GM19397 (cell line): ENCODE data around the gene BMS1.
A peak's percentile ranks its signal among the peaks of the same experiment; 100 is the strongest.
"Not testable (repeated sequence)": the region's sequence is repeated elsewhere in the genome, so short reads cannot be mapped to it uniquely, and the experiment has no call there.

ENCODE experiments used
- ATAC-seq: cut with Tn5 transposase; IDR thresholded peaks from one replicate; pipeline ENCODE4 v1.9.1; 2021; ENCODE audit warnings: mild to moderate bottlenecking, moderate library complexity; ENCODE audit not compliant: unreplicated experiment

The BMS1 gene, protein sequence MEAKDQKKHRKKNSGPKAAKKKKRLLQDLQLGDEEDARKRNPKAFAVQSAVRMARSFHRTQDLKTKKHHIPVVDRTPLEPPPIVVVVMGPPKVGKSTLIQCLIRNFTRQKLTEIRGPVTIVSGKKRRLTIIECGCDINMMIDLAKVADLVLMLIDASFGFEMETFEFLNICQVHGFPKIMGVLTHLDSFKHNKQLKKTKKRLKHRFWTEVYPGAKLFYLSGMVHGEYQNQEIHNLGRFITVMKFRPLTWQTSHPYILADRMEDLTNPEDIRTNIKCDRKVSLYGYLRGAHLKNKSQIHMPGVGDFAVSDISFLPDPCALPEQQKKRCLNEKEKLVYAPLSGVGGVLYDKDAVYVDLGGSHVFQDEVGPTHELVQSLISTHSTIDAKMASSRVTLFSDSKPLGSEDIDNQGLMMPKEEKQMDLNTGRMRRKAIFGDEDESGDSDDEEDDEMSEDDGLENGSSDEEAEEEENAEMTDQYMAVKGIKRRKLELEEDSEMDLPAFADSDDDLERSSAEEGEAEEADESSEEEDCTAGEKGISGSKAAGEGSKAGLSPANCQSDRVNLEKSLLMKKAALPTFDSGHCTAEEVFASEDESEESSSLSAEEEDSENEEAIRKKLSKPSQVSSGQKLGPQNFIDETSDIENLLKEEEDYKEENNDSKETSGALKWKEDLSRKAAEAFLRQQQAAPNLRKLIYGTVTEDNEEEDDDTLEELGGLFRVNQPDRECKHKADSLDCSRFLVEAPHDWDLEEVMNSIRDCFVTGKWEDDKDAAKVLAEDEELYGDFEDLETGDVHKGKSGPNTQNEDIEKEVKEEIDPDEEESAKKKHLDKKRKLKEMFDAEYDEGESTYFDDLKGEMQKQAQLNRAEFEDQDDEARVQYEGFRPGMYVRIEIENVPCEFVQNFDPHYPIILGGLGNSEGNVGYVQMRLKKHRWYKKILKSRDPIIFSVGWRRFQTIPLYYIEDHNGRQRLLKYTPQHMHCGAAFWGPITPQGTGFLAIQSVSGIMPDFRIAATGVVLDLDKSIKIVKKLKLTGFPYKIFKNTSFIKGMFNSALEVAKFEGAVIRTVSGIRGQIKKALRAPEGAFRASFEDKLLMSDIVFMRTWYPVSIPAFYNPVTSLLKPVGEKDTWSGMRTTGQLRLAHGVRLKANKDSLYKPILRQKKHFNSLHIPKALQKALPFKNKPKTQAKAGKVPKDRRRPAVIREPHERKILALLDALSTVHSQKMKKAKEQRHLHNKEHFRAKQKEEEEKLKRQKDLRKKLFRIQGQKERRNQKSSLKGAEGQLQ

GRCh38 chr10:42782446-42783180 lies at the start of gene BMS1:
Gene BMS1 (plus strand): TSS chr10:42782795. CDS start chr10:42784395, 1,600 bp downstream.
- ATAC-seq = peak; percentile 98

DNA sequence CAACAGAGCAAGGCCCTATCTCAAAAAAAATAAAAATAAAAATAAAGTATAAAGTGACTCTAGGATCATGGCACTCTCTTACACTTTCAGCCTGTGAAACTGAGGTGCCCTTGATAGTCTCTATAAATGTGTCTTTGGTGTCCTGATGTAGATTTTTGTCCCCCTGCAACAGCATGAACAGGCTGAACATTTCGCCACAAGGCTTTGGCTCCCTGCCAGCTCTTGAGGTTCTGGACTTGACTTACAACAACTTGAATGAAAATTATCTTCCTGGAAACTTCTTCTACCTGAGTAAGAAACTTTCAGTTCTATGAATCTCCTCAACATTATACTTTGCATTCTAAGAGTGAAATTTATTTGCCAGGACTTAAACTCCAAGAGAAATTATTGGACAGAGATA lies 48.1 kb upstream of the BMS1 start:
- no peak for ATAC-seq

DNA sequence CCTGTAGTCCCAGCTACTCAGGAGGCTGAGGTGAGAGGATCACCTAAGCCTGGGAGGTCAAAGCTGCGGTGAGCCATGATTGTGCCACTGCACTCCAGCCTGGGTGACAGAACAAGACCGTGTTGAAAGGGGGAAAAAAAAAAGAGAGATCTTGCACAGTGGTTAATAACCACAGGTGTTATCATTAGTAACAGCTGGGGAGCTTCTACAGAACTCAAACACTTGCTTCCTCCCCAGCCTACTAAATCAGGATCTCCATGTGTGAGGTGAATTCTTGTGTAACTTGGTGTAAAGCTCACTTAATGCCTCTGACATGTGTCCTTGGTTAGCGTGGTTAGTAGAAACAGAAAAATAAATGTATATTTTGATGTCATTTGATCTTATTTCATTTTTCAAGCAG lies 43.9 kb upstream of the BMS1 start:
- no peak for ATAC-seq

- not testable (repeated sequence) for ATAC-seq
These were observed 41.1 kb upstream of the BMS1 start for GRCh38 chr10:42741536-42741935.

- no peak for ATAC-seq
These were observed 38.9 kb upstream of the BMS1 start for GRCh38 chr10:42743697-42744096.

DNA sequence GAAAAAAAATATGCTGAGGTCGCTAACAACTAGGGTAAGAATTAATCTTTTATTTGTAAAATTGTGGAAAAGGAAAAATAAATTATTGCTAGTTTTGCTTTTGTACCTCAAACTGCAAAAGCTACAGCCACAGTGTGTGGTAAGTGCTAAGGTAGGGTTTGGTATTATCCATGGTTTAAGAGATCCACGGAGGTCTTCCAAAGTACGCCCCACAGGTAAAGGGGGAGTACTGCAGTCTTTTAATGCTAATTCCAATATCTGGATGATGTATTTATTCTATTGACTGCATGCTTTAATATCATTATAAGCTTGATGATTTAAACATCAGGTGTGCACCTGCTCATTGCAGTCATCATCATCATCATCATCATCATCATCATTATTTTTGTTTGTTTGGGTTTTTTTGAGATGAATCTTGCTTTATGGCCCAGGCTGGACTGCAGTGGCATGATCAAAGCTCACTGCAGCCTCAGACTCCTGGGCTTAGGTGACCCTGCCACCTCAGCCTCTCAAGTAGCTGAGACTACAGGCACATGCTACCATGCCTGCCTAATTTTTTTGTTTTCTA lies 38.4 kb upstream of the BMS1 start:
- ATAC-seq = no peak

- peak; percentile 56 for ATAC-seq
These were observed 29.5 kb upstream of the BMS1 start for GRCh38 chr10:42753126-42753506.

- no peak for ATAC-seq
These were observed 29.0 kb upstream of the BMS1 start for GRCh38 chr10:42753507-42754154.

DNA sequence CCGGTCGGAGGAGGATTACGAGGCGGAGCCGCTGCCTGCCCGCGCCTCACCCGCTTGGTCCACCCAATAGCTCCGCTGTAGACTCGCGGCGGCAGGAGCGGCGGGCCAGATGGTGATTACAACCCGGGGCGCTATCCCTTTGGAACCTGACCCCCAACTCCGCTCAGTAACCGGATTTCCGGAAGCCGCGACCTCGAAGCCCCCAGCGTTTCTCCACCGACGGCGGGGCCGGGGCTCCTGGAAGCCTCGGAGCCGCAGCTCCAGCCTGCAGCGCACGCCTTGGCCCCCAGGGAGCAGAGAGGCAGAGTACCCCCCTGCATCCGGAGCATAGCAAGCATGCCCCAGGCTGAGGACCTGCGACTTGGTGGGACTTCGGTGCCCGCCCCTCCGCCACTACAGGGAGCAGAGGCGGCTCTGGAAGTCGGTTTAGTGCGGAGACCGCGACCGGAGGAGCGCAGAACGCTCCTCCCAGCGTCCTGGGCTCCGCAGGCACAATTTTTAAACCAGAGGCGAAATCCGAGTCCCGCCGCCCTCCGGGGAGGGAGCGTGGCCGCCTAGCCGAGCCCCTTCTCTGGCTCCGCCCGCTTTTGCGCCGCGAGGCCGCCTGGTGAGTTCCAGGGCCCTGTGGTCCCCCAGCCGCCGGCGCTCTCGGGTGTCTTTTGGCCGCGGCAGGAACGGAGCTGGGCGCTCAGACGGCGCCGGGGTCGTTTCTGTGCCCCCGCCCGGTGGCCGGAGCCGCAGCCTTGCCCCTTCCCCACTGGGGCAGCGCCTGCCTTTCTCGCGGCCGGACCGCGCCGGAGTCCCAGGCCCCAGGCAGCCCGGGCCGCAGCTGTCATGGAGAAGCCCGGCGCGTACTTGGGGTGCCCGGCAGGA lies 28.2 kb upstream of the BMS1 start:
- ATAC-seq = no peak

DNA sequence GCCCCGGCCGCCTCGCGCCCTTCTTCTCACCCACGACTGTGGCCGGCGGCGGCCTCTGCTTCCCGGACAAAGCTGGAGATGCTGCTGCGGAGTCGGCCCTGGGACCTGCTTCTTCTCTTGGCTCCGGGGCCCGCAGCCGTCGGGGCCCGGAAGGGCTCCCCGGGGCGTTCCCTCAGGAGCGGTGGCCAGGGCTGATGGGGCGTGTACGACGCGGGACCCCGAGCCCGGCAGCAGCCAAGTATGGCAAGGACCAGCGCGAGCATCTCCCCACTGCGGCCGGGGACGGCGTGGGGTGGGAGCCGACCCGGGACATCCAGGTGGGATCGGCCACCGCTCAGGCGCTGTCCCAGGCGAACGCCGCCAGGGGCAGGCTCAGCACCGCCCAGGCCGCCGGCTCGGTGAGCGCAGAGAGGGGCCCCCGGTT lies 27.6 kb upstream of the BMS1 start:
- ATAC-seq = no peak

DNA sequence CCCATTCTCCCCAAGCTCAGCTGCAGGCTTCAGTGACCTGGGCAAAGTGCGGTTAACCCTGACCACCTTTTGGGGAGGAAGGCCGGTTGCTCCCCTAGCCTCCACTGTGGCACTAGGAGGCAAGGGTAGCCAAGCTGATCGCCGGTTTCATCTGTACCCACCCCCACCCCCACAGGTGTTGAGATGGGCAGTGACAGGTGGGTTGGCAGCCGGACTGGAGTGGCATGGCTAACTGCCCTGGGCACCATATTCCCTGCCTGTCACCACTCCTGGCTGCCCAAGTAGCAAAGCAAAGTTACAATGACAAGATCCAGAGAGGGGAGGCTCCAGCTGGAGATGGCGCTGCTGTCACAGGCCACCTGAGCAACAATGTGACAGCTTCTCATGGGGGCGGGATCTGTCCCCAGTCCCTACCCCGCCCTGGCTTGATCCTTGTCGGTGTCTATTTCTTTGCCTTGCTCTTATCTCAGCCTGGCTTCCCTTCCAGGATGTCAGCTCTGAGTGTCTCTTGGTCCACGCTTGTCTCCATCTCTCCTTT lies 27.0 kb upstream of the BMS1 start:
- no peak for ATAC-seq

DNA sequence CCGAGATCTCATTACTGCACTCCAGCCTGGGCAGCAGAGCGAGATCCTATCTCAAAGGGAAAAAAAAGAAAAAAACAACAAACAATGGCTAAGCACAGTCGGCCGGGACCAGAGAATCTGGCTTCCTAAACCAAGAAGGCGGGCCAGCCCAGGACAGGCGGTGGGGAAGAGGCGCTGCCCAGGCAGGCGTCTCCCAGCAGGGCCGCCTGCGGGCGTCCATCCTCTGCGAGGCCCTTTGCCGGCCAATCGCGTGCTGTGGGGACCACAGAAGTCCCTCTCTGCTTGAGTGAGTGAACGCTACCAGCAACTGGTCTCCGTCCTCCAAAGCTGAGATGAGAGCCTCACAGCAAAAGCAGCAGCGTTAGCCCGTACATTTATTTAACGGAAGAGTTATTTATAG lies 14.7 kb upstream of the BMS1 start:
- no peak for ATAC-seq

- no peak for ATAC-seq
These were observed 13.9 kb upstream of the BMS1 start for GRCh38 chr10:42768581-42769152.

DNA sequence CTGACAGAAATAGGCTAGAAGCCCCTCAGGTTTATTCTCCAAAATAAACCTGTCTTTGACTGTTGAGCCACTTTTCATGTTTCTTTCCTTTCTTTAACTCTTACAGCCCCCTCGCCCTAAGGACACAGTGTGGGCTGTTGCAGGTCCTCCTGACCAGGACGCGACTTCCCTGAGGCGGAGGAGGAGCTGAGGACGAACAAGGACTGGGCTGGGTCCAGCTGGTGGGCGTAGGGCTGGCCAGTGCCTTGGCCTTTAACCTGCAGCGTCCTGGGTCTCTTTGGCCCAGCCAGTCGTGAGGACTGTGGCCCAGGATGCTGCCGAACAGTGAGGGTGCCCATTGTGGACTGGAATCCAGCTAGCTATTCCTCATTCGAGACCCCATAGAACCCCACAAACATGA lies 13.4 kb upstream of the BMS1 start:
- ATAC-seq = no peak

GRCh38 chr10:42769673-42770072 lies 12.9 kb upstream of the BMS1 start:
- no peak for ATAC-seq

DNA sequence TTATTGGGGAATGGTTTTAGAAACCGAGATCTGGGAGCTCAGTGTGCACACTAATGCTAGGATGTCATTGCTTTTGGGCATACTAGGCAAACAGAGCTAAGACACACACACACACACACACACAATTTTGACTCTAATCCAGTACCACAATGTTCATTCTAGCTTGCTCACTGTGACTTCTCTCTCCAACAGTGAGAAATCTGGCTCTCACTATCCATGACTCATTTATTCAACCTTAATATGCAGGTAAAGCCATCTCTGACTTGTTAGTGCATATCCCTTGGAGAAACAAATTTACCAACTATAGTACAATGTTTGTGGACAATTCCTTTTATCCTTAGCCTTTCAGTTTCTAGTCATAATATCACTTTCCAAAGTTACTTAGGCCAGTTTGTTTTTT lies 5.9 kb upstream of the BMS1 start:
- no peak for ATAC-seq

DNA sequence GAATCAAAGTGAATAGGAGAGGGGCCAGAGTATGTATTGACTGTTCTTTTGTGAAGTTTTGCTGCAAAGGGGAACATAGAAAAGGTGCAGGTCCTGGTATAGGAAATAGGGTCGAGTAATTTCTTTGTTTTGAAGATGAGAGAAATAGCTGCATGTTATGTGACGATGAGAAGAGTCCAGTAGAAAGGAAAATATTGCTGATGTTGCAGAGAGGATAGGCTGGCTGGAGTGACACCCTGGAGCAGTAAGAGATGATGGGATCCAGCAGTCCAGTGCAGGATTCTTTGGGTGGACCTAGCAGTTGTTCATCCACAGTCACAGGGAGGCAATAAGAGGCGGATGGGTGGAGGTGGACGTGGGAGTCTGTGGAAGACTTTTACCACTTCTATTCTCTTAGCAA lies 2.1 kb upstream of the BMS1 start:
- ATAC-seq = no peak

GRCh38 chr10:42781893-42782445 lies 626 bp upstream of the BMS1 start:
- ATAC-seq = no peak
